GM23338 (cell line): ENCODE data around the gene KLK11.

Experiments used
- EZH2 ChIP-seq: fragments of 200-600 bp; sonication (generic); IDR thresholded peaks from one replicate; pipeline ENCODE4 v1.8.0; 2017; ENCODE audit warnings: antibody characterized with exemption, mild to moderate bottlenecking, low read depth; ENCODE audit not compliant: unreplicated experiment
- EZH2phosphoT487 ChIP-seq: fragments of 200-600 bp; sonication (generic); IDR thresholded peaks from one replicate; pipeline ENCODE4 v1.8.1; 2018; ENCODE audit warnings: antibody characterized with exemption; ENCODE audit not compliant: unreplicated experiment
- JUNB ChIP-seq: IDR thresholded peaks from one replicate; pipeline ENCODE4 v1.6.1; 2016; ENCODE audit warnings: antibody characterized with exemption; ENCODE audit not compliant: unreplicated experiment
- POLR2AphosphoS5 ChIP-seq: IDR thresholded peaks from 2 replicates; pipeline ENCODE4 v1.6.1; 2016; ENCODE audit warnings: antibody characterized with exemption, low read depth
- REST ChIP-seq: IDR thresholded peaks from one replicate; pipeline ENCODE4 v1.6.1; 2018; ENCODE audit warnings: antibody characterized with exemption; ENCODE audit not compliant: unreplicated experiment
- ZNF114 ChIP-seq: fragments of 250-450 bp; sonication (Bioruptor Pico); IDR thresholded peaks from 2 replicates; pipeline ENCODE4 v1.5.0; 2020; ENCODE audit warnings: mild to moderate bottlenecking, moderate library complexity
- ZNF331 ChIP-seq: fragments of 250-450 bp; sonication (Bioruptor Pico); IDR thresholded peaks from 2 replicates; pipeline ENCODE4 v1.5.0; 2020; ENCODE audit warnings: low read depth, mild to moderate bottlenecking, moderate library complexity
- TF ChIP-seq, protein P1 (sequence below), 2 experiments: fragments of 200-600 bp in 1 of 2; sonication (generic) in 1 of 2; conservative IDR thresholded peaks; 2 replicates each; pipeline versions ENCODE4 v1.5.1 to v1.6.1; 2016 to 2017; ENCODE audit warnings: antibody characterized with exemption in 2 of 2, low read depth in 2 of 2, mild to moderate bottlenecking in 2 of 2, moderate library complexity in 1 of 2

DNA sequence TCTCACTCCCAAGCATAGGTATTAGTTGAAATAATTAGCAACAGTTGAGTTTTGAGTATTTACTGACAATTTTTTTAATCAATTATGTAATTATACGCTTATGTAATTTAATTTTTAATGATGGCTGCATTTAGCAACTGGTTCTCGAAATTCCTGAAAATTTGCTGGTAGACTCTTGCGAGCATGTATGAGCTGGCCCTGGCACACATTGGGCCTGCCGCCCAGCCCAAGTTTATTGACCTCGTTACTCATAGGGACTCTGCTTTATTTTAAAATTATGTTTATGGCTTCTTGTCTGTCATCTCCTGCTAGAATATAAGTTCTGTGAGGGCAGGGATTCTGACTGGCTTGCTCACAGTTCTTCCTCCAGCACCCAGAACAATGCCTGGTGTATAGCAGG, 49.6 kb upstream of the KLK11 start:
- TF ChIP-seq POLR2AphosphoS5 (no peak), REST (no peak), EZH2 (no peak), JUNB (no peak), ZNF331 (CRISPR knock-in tag) (no peak), EZH2phosphoT487 (no peak), ZNF114 (CRISPR knock-in tag) (no peak)
- TF ChIP-seq, protein P1, sequence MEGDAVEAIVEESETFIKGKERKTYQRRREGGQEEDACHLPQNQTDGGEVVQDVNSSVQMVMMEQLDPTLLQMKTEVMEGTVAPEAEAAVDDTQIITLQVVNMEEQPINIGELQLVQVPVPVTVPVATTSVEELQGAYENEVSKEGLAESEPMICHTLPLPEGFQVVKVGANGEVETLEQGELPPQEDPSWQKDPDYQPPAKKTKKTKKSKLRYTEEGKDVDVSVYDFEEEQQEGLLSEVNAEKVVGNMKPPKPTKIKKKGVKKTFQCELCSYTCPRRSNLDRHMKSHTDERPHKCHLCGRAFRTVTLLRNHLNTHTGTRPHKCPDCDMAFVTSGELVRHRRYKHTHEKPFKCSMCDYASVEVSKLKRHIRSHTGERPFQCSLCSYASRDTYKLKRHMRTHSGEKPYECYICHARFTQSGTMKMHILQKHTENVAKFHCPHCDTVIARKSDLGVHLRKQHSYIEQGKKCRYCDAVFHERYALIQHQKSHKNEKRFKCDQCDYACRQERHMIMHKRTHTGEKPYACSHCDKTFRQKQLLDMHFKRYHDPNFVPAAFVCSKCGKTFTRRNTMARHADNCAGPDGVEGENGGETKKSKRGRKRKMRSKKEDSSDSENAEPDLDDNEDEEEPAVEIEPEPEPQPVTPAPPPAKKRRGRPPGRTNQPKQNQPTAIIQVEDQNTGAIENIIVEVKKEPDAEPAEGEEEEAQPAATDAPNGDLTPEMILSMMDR (conservative IDR thresholded peaks at IDR 0.05; ENCODE audit: low read depth in 2 of 2) = no peak
